Skeletal muscle satellite cell (primary cell): Measurements from ENCODE around the gene NUB1.

Experiments used
- H3K27me3 ChIP-seq: 2 replicates; pipeline ENCODE4 v1.7.0; 2013; ENCODE audit warnings: low read length; ENCODE audit not compliant: control insufficient read depth, insufficient read depth
- H3K36me3 ChIP-seq: 2 replicates; pipeline ENCODE4 v1.7.0; 2013; ENCODE audit warnings: mild to moderate bottlenecking, control low read depth, low read length; ENCODE audit not compliant: insufficient read depth
- H3K4me1 ChIP-seq: 2 replicates; pipeline ENCODE4 v1.7.0; 2013; ENCODE audit warnings: low read length; ENCODE audit not compliant: control insufficient read depth, insufficient read depth
- H3K4me2 ChIP-seq: 2 replicates; pipeline ENCODE4 v1.7.0; 2013; ENCODE audit warnings: mild to moderate bottlenecking, low read length
- H3K4me3 ChIP-seq: 2 replicates; pipeline ENCODE4 v1.7.0; 2013; ENCODE audit warnings: low read length
- H3K9ac ChIP-seq: 2 replicates; pipeline ENCODE4 v1.7.0; 2013; ENCODE audit warnings: mild to moderate bottlenecking, low read depth, low read length, moderate library complexity
- H3K9me3 ChIP-seq: replicated peaks from 2 replicates; pipeline ENCODE4 v1.7.0; 2013; ENCODE audit warnings: mild to moderate bottlenecking, control low read depth, low read length

NUB1 gene

GRCh38 chr7:151404216-151405011 lies 62.8 kb downstream of the NUB1 start:
- Histone ChIP-seq H3K4me1 (peaks cover 9% of the 10 kb centered on the region), H3K9me3 (no peaks in the 10 kb centered on the region), H3K27me3 (peaks cover 44% of the 10 kb centered on the region), H3K4me3 (no peak overlapping the region), H3K9ac (no peak overlapping the region), H3K4me2 (no peak overlapping the region), H3K36me3 (no peaks in the 10 kb centered on the region)

GRCh38 chr7:151405056-151405455 lies 63.4 kb downstream of the NUB1 start:
- H3K27me3 ChIP-seq, result peaks cover 44% of the 10 kb centered on the region
- H3K4me3 ChIP-seq, result no peak overlapping the region
- peaks cover 9% of the 10 kb centered on the region for H3K4me1 ChIP-seq
- no peaks in the 10 kb centered on the region for H3K9me3 ChIP-seq
- no peak overlapping the region for H3K4me2 ChIP-seq
- H3K9ac ChIP-seq, result no peak overlapping the region
- no peaks in the 10 kb centered on the region for H3K36me3 ChIP-seq

GRCh38 chr7:151405588-151405987 lies 64.0 kb downstream of the NUB1 start:
- no peaks in the 10 kb centered on the region for H3K9me3 ChIP-seq
- no peak overlapping the region for H3K4me3 ChIP-seq
- peaks cover 9% of the 10 kb centered on the region for H3K4me1 ChIP-seq
- H3K27me3 ChIP-seq, result peaks cover 47% of the 10 kb centered on the region
- H3K9ac ChIP-seq, result no peak overlapping the region
- no peak overlapping the region for H3K4me2 ChIP-seq
- H3K36me3 ChIP-seq, result no peaks in the 10 kb centered on the region

GRCh38 chr7:151406051-151406875 lies 64.7 kb downstream of the NUB1 start:
- Histone ChIP-seq H3K27me3 (peaks cover 47% of the 10 kb centered on the region), H3K36me3 (no peaks in the 10 kb centered on the region), H3K4me3 (no peak overlapping the region), H3K9ac (no peak overlapping the region), H3K4me2 (no peak overlapping the region), H3K4me1 (peaks cover 9% of the 10 kb centered on the region), H3K9me3 (no peaks in the 10 kb centered on the region)

- H3K4me2 ChIP-seq, result no peak overlapping the region
- no peak overlapping the region for H3K4me3 ChIP-seq
- no peaks in the 10 kb centered on the region for H3K9me3 ChIP-seq
- H3K9ac ChIP-seq, result no peak overlapping the region
- peaks cover 52% of the 10 kb centered on the region for H3K27me3 ChIP-seq
- no peaks in the 10 kb centered on the region for H3K36me3 ChIP-seq
- H3K4me1 ChIP-seq, result peaks cover 9% of the 10 kb centered on the region
Observed at GRCh38 chr7:151406886-151407583, 65.4 kb downstream of the NUB1 start.

- peaks cover 66% of the 10 kb centered on the region for H3K27me3 ChIP-seq
- no peaks in the 10 kb centered on the region for H3K36me3 ChIP-seq
- no peak overlapping the region for H3K4me3 ChIP-seq
- peaks cover 9% of the 10 kb centered on the region for H3K4me1 ChIP-seq
- no peak overlapping the region for H3K9ac ChIP-seq
- H3K9me3 ChIP-seq, result no peaks in the 10 kb centered on the region
- no peak overlapping the region for H3K4me2 ChIP-seq
Observed at GRCh38 chr7:151408498-151408838, 66.9 kb downstream of the NUB1 start.

GRCh38 chr7:151408839-151409666 lies 67.4 kb downstream of the NUB1 start:
- peaks cover 72% of the 10 kb centered on the region for H3K27me3 ChIP-seq
- no peak overlapping the region for H3K4me3 ChIP-seq
- H3K4me1 ChIP-seq, result peaks cover 4% of the 10 kb centered on the region

GRCh38 chr7:151409667-151410404 lies 68.2 kb downstream of the NUB1 start, which contains the start of gene WDR86:
Gene WDR86, minus strand, starts transcription at chr7:151410038. Its CDS starts 449 bp downstream, at chr7:151409589.
- Histone ChIP-seq H3K9ac (no peak within 1 kb of the TSS), H3K36me3 (no peaks in the 10 kb centered on the region), H3K4me2 (peak within 1 kb of the TSS; percentile 64), H3K9me3 (no peaks in the 10 kb centered on the region), H3K4me3 (peak within 1 kb of the TSS; percentile 15), H3K27me3 (peaks cover 78% of the 10 kb centered on the region), H3K4me1 (no peaks in the 10 kb centered on the region)

More at GRCh38 chr7:151408839-151409666, 67.4 kb downstream of the NUB1 start:
- Histone ChIP-seq H3K36me3 (no peaks in the 10 kb centered on the region), H3K4me2 (no peak overlapping the region), H3K9ac (no peak overlapping the region), H3K9me3 (no peaks in the 10 kb centered on the region)

GRCh38 chr7:151410405-151411390 lies 69.1 kb downstream of the NUB1 start:
- H3K27me3 ChIP-seq, result peaks cover 77% of the 10 kb centered on the region
- peak overlapping the region; percentile 15 for H3K4me3 ChIP-seq
- peak overlapping the region; percentile 64 for H3K4me2 ChIP-seq
- H3K4me1 ChIP-seq, result no peaks in the 10 kb centered on the region
- H3K36me3 ChIP-seq, result no peaks in the 10 kb centered on the region
- no peak overlapping the region for H3K9ac ChIP-seq
- H3K9me3 ChIP-seq, result no peaks in the 10 kb centered on the region
